HK-2 (cell line): ENCODE measurements around the gene ARHGAP44.
"Not testable (repeated sequence)": the region's sequence is repeated elsewhere in the genome, so short reads cannot be mapped to it uniquely, and the experiment has no call there.

ENCODE experiments used
- DNase-seq: peaks from one replicate; pipeline ENCODE4 v3.0.0-alpha.2; 2018; ENCODE audit not compliant: unreplicated experiment

ARHGAP44 gene

GRCh38 chr17:12821376-12821940 lies 32.2 kb downstream of the ARHGAP44 start:
- DNase-seq = no peak

- no peak for DNase-seq
Observed at GRCh38 chr17:12826431-12826830, 37.1 kb downstream of the ARHGAP44 start.

DNA sequence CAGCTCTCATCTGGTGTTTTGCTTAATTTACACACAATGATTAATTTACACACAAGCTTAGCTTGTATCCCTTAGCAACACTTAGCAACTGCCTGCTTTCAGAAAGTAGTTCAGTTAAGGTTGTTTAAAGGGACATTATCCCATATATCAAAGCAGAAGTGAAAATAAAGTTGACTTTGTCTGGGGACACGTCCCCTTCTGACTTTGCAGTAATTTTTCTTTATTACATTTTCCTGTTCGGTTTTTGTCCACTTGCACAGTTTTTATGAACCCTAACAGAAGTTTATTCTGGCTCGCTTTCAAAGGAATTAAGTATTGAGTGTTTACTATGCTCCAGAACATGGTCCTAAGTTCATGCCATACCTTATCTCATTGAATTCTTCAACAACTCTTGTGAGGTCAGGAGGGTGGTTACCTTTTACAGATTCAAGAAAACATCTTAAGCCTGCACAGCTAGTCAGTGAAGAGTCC lies 41.5 kb downstream of the ARHGAP44 start:
- DNase-seq = no peak

GRCh38 chr17:12831839-12832238 lies 42.5 kb downstream of the ARHGAP44 start:
- DNase-seq = no peak

- DNase-seq = no peak
Observed at GRCh38 chr17:12839042-12839441, 49.7 kb downstream of the ARHGAP44 start.

DNA sequence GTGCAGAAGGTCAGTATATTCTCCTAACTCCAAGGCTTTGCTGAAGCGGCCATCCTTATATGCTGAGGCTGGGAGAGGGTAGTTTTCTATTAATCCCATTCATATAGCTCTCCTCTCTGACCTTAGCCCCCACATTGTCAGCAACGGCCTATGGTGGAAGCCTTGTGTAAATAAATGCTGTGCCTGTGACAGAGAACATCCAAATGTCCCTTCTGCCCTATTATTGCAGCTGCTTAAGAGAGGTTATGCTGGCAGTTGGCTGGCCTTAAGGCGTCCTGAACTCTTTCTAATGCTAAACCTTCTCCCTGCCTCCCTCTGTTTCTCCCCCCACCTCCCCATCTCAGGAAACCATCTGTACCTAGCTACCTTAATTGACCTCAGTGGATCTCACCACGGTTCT lies 53.6 kb downstream of the ARHGAP44 start:
- no peak for DNase-seq

GRCh38 chr17:12850996-12851395 lies 61.7 kb downstream of the ARHGAP44 start:
- DNase-seq = no peak

DNA sequence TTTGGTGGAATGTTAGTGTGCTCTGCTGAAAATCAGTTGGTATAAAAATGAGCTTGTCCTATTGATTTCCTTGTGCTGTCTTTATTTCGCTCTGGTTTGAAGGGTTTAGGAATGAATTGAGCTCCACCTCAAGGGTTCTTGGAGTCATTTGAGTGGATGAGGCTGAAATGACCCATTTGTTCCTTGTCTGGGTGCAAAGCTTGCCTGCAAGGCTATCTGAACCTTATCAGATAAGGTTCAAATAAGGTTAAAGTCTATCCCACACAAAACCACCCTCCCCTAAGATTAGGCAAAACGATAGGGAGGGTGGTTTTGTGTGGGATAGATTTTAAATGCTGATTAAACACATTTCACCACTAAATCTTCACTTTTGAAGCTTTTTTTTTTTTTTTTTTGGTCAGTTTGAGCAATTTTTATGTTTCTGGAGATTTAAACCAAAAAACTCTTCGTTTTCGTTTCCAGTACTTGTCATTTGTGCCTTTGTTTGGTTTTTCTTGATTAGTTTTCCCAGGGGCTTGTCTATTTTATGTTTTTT lies 62.7 kb downstream of the ARHGAP44 start:
- DNase-seq = no peak

- DNase-seq = no peak
Observed at GRCh38 chr17:12853921-12854320, 64.6 kb downstream of the ARHGAP44 start.

GRCh38 chr17:12856416-12856815 lies 67.1 kb downstream of the ARHGAP44 start:
- DNase-seq = no peak

DNA sequence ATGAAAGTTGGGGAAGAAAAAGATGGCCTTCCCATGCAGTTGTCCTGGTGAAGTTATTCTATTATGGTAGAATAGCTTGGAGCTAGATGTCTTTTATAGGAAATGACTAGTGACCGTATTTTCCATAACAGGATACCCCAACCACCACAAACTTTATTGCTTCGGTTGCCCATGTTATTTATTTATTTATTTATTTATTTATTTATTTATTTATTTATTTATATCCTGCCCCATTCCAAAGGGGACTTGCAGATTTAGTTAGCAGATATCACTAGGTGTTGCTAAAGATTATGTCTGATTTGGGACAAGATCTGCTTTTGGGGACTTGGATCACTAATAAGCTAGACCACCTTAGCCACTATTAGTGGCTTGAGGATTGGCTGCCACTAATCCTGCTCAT lies 68.3 kb downstream of the ARHGAP44 start:
- no peak for DNase-seq

DNA sequence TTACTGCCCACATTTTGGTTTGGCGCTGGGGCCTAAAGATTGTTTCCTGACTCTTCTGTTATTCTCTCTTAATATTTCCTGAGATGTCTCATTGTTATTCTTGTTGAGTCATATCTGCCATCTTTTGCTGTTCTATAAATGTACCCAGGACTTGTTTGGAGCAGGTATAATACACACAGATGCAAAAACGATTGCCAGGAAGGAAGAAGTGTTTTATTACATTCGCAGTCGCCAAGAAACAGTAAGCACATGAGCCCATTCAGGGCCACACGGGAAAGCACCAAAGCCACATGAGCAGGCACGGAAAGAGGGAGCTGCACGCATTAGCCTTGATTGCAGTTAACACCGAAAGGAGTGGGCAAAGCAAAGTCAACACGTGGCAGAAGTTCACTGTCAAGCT lies 70.2 kb downstream of the ARHGAP44 start:
- no peak for DNase-seq

DNA sequence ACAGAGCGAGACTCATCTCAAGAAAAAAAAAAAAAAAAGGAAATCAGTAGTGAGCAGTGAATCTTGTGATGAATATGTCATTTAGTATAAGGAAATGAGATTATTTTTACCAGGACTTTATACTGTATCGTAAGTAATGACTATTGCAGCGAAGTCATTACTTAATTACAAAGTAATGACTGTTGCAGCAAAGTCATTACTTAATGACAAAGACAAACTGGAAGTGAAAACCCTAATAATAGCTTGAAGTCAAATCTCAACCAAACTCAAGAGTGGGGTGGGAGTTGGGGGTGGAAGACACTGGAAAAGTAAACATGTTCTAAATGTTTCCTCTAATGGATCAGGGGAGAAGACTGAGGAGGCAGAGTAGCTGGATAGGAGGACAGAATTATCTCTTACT lies 76.5 kb downstream of the ARHGAP44 start:
- DNase-seq = no peak

DNA sequence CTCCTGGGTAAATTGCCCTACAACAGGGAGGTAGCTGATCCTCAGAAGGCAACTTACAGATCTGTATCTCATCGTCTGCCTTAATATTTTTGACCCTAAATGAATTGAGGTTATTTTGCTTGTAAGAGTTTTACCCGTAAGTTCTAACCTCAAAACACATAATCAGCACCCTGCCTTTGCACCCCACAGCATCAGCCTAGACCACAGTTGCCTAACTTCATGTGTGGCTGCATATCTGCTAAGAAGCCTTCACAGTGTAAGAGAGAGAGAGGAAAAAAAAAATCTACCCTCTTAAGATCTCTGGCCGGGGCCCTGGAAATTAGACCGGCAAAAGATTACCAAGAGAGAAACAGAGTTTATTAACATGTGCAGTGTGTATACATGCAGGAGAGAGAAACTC lies 76.9 kb downstream of the ARHGAP44 start:
- DNase-seq = no peak

- DNase-seq = no peak
Observed at GRCh38 chr17:12867726-12868125, 78.4 kb downstream of the ARHGAP44 start.

DNA sequence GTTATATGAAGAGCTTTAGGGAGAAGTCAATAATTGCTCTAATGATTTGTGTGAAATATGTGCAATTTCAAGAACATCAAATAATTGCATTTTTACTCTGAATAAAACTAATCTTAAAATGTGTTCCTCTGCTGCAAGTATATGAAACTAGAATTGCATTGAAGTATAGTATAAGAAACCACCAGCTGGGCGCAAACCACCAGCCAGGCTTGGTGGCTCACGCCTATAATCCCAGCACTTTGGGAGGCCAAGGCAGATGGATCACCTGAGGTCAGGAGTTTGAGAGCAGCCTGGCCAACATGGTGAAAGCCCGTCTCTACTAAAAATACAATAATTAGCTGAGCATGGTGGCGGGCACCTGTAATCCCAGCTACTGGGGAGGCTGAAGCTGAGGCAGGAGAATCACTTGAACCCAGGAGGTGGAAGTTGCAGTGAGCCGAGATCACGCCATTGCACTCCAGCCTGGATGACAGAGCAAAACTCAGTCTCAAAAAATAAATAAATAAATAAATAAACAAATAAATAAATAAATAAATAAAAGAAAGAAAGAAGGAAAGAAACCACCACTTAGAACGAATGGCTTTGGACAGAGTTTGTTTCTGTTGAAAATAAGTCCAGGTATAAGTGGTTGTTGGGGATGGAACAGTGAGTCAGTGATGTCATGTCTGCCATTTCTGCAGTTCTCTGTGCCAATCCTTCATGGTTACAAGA lies 84.3 kb downstream of the ARHGAP44 start:
- not testable (repeated sequence) for DNase-seq

DNA sequence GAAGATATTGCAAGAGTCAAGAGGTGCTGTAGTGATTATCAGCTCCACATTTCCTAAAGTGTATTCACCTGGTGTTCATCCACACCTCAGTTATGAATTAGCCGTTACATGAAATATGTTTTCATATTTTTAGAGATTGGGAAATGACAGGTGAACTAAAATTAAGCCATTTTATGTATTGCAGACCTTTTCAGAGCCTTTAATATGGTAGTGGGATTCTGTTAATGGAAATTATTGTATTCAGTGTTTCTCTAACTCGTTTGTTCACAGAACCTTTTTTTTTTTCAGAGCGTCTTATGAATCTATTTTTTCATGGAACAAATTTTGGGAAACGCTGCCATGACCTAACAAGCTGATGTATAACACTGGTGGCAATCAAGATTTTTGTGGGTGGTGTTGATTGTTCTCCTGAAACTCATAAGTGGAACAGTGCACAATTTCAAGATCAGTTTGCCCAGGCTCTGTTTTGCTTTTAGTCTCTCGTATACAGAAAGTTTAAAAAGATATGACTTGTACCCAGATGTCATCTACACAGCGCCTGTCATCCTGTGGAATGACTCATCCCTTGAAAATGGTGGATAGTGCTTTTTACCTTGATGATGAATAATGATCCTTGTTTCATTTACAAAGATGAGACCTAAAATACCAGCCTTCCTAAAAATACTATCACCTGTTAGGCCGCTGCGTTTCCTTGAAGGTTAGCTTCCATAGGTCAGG lies 88.8 kb downstream of the ARHGAP44 start:
- DNase-seq = no peak

DNA sequence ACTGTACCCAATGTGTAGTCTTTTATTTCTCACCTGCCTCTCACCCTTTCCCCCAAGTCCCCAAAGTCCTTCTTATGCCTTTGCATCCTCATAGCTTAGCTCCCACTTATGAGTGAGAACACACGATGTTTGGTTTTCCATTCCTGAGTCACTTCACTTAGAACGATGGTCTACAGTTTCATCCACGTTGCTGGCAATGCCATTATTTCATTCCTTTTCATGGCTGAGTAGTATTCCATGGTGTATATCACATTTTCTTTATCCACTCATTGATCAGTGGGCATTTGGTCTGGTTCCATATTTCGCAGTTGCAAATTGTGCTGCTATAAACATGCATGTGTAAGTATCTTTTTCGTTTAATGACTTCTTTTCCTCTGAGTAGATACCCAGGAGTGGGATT lies 89.8 kb downstream of the ARHGAP44 start:
- DNase-seq = not testable (repeated sequence)

- no peak for DNase-seq
Observed at GRCh38 chr17:12883472-12883871, 94.2 kb downstream of the ARHGAP44 start.

GRCh38 chr17:12887088-12887487 lies 97.8 kb downstream of the ARHGAP44 start:
- no peak for DNase-seq

DNA sequence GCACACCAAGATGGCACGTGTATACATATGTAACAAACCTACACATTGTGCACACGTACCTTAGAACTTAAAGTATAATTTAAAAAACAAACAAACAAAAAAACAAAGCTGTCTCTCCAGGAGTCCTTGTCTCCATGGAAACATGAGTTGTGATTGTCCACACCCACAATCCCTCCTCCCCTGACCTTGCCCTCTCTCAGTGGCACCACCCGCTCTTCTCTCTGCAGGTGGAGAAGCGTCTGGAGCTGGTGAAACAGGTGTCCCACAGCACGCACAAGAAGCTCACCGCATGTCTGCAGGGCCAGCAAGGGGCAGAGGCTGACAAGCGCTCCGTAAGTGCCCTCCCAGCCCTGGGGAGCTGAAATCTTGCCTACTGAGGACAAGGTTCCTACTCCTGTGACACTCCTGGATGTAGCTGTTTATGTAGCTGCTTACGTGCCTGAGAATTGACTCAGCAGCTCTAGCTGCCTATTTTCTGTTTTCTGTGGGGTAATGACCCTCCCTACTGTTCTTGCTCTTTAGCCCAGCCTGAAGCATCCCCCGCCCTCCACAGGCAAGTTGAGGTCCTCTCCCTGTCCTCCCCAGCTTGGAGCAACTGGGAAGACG lies 107.0 kb downstream of the ARHGAP44 start:
- DNase-seq = no peak

DNA sequence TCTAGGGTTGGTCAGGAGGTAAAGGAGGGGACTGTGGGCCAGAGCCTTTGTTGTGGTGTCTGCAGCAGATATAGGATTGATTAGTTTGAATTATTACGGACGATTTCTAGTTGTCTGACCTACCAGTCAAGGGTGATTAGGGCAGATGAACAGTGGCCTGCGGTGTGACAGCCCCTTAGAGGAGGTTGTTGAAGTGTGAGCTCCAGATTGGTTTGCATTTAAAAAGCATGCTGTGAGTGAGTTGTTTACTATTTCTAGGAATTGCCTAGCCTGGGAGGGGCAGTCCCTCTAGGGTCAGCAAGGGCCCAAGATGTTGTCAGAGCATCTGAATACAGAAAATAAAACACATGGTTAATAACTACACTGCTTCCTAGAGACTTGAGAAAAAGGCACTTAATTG lies 108.8 kb downstream of the ARHGAP44 start:
- no peak for DNase-seq
